ENCODE results near the gene SOST. TPM values are rescaled to one million over a fixed set of nuclear protein-coding genes. Genes with fewer than 3 reads are reported as not detected.

Gene SOST
- total RNA-seq, 1 experiment from 2014 or later, result 0.07 TPM

DNA sequence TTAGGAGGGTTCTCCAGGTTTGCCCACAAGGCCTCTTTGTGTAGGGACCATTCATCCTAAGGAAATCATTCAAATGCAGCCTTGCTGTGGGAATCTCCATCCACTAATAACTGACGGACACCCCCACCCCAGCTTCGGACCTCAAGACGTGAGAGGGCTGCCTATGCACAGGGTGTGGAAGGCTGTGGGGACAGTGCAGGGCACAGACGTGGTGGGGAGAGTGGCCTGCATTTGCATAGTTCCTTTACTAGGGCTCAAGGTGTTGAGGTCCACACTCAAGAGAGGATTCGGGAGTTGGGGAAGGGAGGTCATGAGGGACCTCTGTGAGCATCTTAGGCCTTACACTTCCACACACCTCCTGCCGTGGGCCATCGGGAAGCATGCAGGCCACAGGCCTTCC lies 10.4 kb upstream of the SOST start (continued):
- TF ChIP-seq, protein P1, sequence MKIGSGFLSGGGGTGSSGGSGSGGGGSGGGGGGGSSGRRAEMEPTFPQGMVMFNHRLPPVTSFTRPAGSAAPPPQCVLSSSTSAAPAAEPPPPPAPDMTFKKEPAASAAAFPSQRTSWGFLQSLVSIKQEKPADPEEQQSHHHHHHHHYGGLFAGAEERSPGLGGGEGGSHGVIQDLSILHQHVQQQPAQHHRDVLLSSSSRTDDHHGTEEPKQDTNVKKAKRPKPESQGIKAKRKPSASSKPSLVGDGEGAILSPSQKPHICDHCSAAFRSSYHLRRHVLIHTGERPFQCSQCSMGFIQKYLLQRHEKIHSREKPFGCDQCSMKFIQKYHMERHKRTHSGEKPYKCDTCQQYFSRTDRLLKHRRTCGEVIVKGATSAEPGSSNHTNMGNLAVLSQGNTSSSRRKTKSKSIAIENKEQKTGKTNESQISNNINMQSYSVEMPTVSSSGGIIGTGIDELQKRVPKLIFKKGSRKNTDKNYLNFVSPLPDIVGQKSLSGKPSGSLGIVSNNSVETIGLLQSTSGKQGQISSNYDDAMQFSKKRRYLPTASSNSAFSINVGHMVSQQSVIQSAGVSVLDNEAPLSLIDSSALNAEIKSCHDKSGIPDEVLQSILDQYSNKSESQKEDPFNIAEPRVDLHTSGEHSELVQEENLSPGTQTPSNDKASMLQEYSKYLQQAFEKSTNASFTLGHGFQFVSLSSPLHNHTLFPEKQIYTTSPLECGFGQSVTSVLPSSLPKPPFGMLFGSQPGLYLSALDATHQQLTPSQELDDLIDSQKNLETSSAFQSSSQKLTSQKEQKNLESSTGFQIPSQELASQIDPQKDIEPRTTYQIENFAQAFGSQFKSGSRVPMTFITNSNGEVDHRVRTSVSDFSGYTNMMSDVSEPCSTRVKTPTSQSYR (CRISPR knock-in tag; IDR thresholded peaks at IDR 0.05), result no peak

DNA sequence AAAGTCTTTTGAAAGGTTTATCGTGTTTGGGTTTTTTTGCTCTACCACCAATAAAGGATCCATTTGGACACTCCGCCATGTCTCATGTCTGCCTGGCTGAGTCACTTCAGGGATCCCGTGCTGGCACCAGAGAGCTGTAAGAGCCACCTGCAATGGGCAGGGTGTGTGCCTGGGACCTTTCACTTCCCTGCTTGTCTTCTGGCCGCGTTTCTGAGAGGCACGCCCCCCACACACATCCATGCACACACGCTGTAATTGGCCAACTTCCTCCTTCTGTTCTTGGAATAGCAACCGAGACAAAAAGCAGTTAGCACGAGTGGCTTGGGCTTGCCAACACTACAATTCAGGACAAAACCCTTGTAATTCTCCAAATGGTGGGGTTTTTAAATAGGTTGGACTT lies 9.8 kb upstream of the SOST start:
- Mint-ChIP-seq H3K27me3 (ENCODE audit: low read depth) (no peaks in the 10 kb centered on the region), H3K9me3 (no peaks in the 10 kb centered on the region), H3K36me3 (peaks cover 37% of the 10 kb centered on the region), H3K4me1 (peaks cover 2% of the 10 kb centered on the region; the same call in 1 of the 2 replicates), H3K27ac (no peak overlapping the region), H3K4me3 (no peak overlapping the region)
- no peak for TF ChIP-seq MLX (CRISPR knock-in tag; IDR thresholded peaks at IDR 0.05)
- no peak for TF ChIP-seq PRRX2 (CRISPR knock-in tag; IDR thresholded peaks at IDR 0.05)
- TF ChIP-seq ELF4 (CRISPR knock-in tag; IDR thresholded peaks at IDR 0.05; ENCODE audit: low read depth), result no peak
- TF ChIP-seq GRHL2 (CRISPR knock-in tag; IDR thresholded peaks at IDR 0.05; ENCODE audit: insufficient replicate concordance, severe bottlenecking), result no peak
- no peak for TF ChIP-seq ZNF423 (CRISPR knock-in tag; IDR thresholded peaks at IDR 0.05)
- TF ChIP-seq, protein P2, sequence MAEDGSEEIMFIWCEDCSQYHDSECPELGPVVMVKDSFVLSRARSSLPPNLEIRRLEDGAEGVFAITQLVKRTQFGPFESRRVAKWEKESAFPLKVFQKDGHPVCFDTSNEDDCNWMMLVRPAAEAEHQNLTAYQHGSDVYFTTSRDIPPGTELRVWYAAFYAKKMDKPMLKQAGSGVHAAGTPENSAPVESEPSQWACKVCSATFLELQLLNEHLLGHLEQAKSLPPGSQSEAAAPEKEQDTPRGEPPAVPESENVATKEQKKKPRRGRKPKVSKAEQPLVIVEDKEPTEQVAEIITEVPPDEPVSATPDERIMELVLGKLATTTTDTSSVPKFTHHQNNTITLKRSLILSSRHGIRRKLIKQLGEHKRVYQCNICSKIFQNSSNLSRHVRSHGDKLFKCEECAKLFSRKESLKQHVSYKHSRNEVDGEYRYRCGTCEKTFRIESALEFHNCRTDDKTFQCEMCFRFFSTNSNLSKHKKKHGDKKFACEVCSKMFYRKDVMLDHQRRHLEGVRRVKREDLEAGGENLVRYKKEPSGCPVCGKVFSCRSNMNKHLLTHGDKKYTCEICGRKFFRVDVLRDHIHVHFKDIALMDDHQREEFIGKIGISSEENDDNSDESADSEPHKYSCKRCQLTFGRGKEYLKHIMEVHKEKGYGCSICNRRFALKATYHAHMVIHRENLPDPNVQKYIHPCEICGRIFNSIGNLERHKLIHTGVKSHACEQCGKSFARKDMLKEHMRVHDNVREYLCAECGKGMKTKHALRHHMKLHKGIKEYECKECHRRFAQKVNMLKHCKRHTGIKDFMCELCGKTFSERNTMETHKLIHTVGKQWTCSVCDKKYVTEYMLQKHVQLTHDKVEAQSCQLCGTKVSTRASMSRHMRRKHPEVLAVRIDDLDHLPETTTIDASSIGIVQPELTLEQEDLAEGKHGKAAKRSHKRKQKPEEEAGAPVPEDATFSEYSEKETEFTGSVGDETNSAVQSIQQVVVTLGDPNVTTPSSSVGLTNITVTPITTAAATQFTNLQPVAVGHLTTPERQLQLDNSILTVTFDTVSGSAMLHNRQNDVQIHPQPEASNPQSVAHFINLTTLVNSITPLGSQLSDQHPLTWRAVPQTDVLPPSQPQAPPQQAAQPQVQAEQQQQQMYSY (CRISPR knock-in tag; IDR thresholded peaks at IDR 0.05), result no peak
- no peak for TF ChIP-seq E2F4 (CRISPR knock-in tag; IDR thresholded peaks at IDR 0.05; ENCODE audit: borderline replicate concordance, low read depth)
- no peak for TF ChIP-seq AR (CRISPR knock-in tag; IDR thresholded peaks at IDR 0.05)
- no peak for TF ChIP-seq ZNF671 (CRISPR knock-in tag; IDR thresholded peaks at IDR 0.05)
- no peak for TF ChIP-seq ZNF219 (CRISPR knock-in tag; IDR thresholded peaks at IDR 0.05; ENCODE audit: borderline replicate concordance)
- TF ChIP-seq ZBTB21 (CRISPR knock-in tag; IDR thresholded peaks at IDR 0.05; ENCODE audit: borderline replicate concordance), result no peak
- no peak for TF ChIP-seq ZNF512 (CRISPR knock-in tag; IDR thresholded peaks at IDR 0.05; ENCODE audit: borderline replicate concordance)
- TF ChIP-seq NR2C2 (CRISPR knock-in tag; IDR thresholded peaks at IDR 0.05), result no peak
- CTCF ChIA-PET, result interaction anchor here (1.6 to 5.7 kb wide), 2 partner anchors 78 to 95 kb away, joined by 4 to 41 read pairs; partner anchors contain the start of gene CD300LG
- POLR2A ChIA-PET, result no interaction called here
- DNase-seq (ENCODE audit: low spot score) (no peak), ATAC-seq (no peak)

Measured in WTC11 (cell line).